Natural killer cell (primary cell): ENCODE results near the gene RUNX1. TPM values are rescaled to one million over a fixed set of nuclear protein-coding genes. Genes with fewer than 3 reads are reported as not detected.

Source experiments
- ATAC-seq, 3 donors: fragments of 150-1000 bp in 2 of 3; fragments of 200-7000 bp in 1 of 3; cut with Tn5 transposase; 1 replicate in 1 of 3; 2 replicates in 2 of 3; pipeline ENCODE4 v1.10.0; 2021; ENCODE audit warnings: mild to moderate bottlenecking in 2 of 3, moderate library complexity in 2 of 3
- DNase-seq, 2 donors: peaks; one replicate each; pipeline versions ENCODE4 v3.0.0 to v3.0.0-alpha.2; 2013 to 2021; ENCODE audit warnings: mixed read lengths in 1 of 2
- H3K27ac ChIP-seq: one replicate; pipeline ENCODE4 v1.5.1; 2013; ENCODE audit warnings: mild to moderate bottlenecking, low read length
- H3K27me3 ChIP-seq: one replicate; pipeline ENCODE4 v1.6.1; 2013; ENCODE audit warnings: low read length; ENCODE audit not compliant: control insufficient read depth, insufficient read depth
- H3K36me3 ChIP-seq: one replicate; pipeline ENCODE4 v1.6.1; 2013; ENCODE audit warnings: low read length; ENCODE audit not compliant: control insufficient read depth, insufficient read depth
- H3K4me1 ChIP-seq: one replicate; pipeline ENCODE4 v1.6.1; 2013; ENCODE audit warnings: low read length; ENCODE audit not compliant: control insufficient read depth, insufficient read depth
- H3K4me3 ChIP-seq: one replicate; pipeline ENCODE4 v1.5.1; 2013; ENCODE audit warnings: low read length
- H3K9me3 ChIP-seq: one replicate; pipeline ENCODE4 v1.6.1; 2013; ENCODE audit warnings: low read length; ENCODE audit not compliant: control insufficient read depth, insufficient read depth
- H3K27ac Mint-ChIP-seq, 2 donors: one replicate each; pipeline ENCODE4 v1.8.0; 2022; ENCODE audit warnings: mild to moderate bottlenecking in 2 of 2, mixed read lengths in 2 of 2, moderate library complexity in 1 of 2
- H3K27me3 Mint-ChIP-seq, 2 donors: one replicate each; pipeline ENCODE4 v1.8.0; 2022; ENCODE audit warnings: low read depth in 2 of 2, mixed read lengths in 2 of 2
- H3K36me3 Mint-ChIP-seq: one replicate; pipeline ENCODE4 v1.8.0; 2022; ENCODE audit warnings: mixed read lengths
- H3K4me1 Mint-ChIP-seq, 2 donors: one replicate each; pipeline ENCODE4 v1.8.0; 2022; ENCODE audit warnings: mixed read lengths in 2 of 2
- H3K4me3 Mint-ChIP-seq: one replicate; pipeline ENCODE4 v1.8.0; 2022; ENCODE audit warnings: mild to moderate bottlenecking, moderate library complexity, mixed read lengths
- H3K9me3 Mint-ChIP-seq, 2 donors: one replicate each; pipeline ENCODE4 v1.8.0; 2022; ENCODE audit warnings: mixed read lengths in 2 of 2
- WGBS: methylation state at CpG from one replicate; pipeline ENCODE4 v1.1.7; 2013; ENCODE audit warnings: missing lambda C conversion rate; ENCODE audit not compliant: insufficient coverage; 5-methylcytosine and 5-hydroxymethylcytosine counted together
- intact Hi-C: fragments of 100-400 bp; cut with micrococcal nuclease; formaldehyde crosslinking; loops from one replicate; pipeline ENCODE4 v1.14.2; 2022
- total RNA-seq, 4 donors: library from RNA; stranded (reverse); fragments of 120-200 nt in 1 of 4; gene quantifications; one replicate each; pipeline versions ENCODE4 v1.2.3 to v1.2.4, GENCODE V29; 2013 to 2022
- TF ChIP-seq, protein P1 (sequence below): fragments of 200-600 bp; IDR thresholded peaks from one replicate; pipeline ENCODE4 v1.8.0; 2022; ENCODE audit warnings: antibody characterized with exemption

The RUNX1 gene
- total RNA-seq, 3 donors from 2014 or later (not counting 1 experiment from before 2014, with no cell fraction given) = 62.1 to 171 (median 98.2) TPM

DNA sequence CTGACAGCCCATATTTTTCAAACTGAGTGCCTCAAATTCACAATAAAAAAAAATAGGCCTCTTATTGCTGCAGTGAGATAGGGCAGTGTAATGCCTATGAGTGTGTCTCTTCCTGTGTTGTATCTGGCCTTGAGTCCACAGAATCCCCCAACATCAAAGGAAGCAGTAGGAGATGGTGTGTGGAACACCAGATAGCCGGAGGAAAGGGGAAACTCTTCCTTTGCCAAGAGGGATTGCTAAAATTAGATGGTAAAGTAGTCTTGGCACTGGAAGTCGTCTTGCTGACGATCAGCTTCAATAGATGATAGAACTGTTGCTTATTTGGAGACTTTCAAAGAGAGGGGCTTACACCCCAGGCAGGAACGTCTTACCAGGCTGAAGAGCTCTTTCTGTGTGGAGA, 51.8 kb downstream of the RUNX1 start:
- ATAC-seq = no peak
- Mint-ChIP-seq H3K27ac (peak overlapping the region; percentile 57 to 78), H3K9me3 (no peaks in the 10 kb centered on the region), H3K4me3 (peak overlapping the region; percentile 8), H3K36me3 (no peaks in the 10 kb centered on the region), H3K27me3 (no peaks in the 10 kb centered on the region), H3K4me1 (peaks cover 64 to 71% of the 10 kb centered on the region in 2 donors)
- intact Hi-C loops = no loop called here
- TF ChIP-seq, protein P1, sequence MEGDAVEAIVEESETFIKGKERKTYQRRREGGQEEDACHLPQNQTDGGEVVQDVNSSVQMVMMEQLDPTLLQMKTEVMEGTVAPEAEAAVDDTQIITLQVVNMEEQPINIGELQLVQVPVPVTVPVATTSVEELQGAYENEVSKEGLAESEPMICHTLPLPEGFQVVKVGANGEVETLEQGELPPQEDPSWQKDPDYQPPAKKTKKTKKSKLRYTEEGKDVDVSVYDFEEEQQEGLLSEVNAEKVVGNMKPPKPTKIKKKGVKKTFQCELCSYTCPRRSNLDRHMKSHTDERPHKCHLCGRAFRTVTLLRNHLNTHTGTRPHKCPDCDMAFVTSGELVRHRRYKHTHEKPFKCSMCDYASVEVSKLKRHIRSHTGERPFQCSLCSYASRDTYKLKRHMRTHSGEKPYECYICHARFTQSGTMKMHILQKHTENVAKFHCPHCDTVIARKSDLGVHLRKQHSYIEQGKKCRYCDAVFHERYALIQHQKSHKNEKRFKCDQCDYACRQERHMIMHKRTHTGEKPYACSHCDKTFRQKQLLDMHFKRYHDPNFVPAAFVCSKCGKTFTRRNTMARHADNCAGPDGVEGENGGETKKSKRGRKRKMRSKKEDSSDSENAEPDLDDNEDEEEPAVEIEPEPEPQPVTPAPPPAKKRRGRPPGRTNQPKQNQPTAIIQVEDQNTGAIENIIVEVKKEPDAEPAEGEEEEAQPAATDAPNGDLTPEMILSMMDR = no peak
- Histone ChIP-seq H3K9me3 (no peaks in the 10 kb centered on the region), H3K4me3 (no peak overlapping the region), H3K36me3 (peaks cover 2% of the 10 kb centered on the region), H3K27me3 (no peaks in the 10 kb centered on the region), H3K27ac (no peak overlapping the region), H3K4me1 (peaks cover 44% of the 10 kb centered on the region)
- DNase-seq = no peak
- WGBS = 72% methylated on average over 4 of the region's 4 CpGs

DNA sequence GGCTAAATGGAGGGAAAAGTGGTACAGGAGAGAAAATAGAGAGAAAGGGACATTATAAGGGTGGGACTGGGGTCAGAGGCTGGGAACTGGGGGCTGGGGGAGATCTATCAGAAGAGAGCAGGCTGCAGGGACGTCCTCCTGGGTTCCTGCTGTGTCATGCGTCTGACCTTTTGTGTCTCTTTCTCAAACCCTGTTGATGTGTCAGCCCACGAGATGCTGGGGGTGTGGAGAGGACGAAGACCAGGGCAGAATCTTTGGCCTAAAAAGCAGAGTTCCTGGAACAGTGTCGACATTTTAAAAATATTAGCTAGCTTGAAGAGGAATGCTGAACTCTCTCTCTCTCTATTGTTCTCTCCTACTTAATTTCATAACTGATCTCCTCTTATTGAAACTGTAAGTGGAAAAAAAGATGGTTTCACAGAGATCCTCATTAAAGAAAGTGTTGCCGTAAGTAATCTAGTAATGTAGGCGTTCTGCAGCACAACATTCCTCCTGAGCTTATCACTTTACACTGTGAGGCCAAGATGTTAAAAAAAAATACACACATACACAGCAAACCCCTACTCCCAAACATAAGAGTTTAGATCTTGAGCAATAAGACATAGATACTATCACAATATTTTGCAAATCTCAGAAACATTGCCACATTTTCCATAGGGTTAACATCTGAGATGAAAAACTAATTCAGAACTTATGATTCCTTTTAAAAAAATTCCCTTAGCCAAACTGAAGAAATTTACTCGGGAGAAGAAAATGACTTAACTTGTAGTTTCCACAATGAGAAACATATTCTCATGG, 52.6 kb downstream of the RUNX1 start:
- Mint-ChIP-seq H3K4me3 (peak overlapping the region; percentile 38), H3K27ac (peak overlapping the region; percentile 57 to 78), H3K27me3 (no peaks in the 10 kb centered on the region), H3K36me3 (no peaks in the 10 kb centered on the region), H3K9me3 (no peaks in the 10 kb centered on the region), H3K4me1 (peaks cover 63 to 70% of the 10 kb centered on the region in 2 donors)
- WGBS = 43% methylated on average over 4 of the region's 8 CpGs
- TF ChIP-seq, protein P1 = no peak
- Histone ChIP-seq H3K27ac (no peak overlapping the region), H3K4me1 (peaks cover 44% of the 10 kb centered on the region), H3K9me3 (no peaks in the 10 kb centered on the region), H3K36me3 (peaks cover 2% of the 10 kb centered on the region), H3K27me3 (no peaks in the 10 kb centered on the region), H3K4me3 (no peak overlapping the region)
- no peak for DNase-seq
- ATAC-seq = peak in 2 of 3 donors; percentile 46 to 57
- intact Hi-C loops = no loop called here

DNA sequence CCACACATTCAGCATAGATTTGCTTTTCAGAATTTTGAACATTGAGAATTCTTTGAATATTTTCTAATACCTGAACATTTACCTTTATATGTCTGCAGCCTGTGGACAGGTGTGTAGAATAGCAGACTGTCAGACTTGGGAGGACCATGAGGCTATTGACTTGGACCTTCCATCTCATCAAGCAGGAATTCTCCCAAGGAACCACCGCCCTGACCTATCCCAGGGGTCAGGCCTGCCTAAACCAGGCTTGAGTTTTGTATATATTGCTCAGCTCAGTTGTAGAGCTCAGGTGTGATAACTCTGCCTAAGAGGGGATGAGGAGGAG, 53.2 kb downstream of the RUNX1 start:
- H3K9me3 ChIP-seq = no peaks in the 10 kb centered on the region
- H3K27ac Mint-ChIP-seq = peak overlapping the region; percentile 57 to 78
- no peaks in the 10 kb centered on the region for H3K9me3 Mint-ChIP-seq
- no peaks in the 10 kb centered on the region for H3K36me3 Mint-ChIP-seq
- peaks cover 63 to 71% of the 10 kb centered on the region in 2 donors for H3K4me1 Mint-ChIP-seq
- no peaks in the 10 kb centered on the region for H3K27me3 Mint-ChIP-seq
- no peaks in the 10 kb centered on the region for H3K27me3 ChIP-seq
- H3K27ac ChIP-seq = no peak overlapping the region
- ATAC-seq (peak in 1 of 3 donors; percentile 8), DNase-seq (no peak)
- TF ChIP-seq, protein P1 = no peak
- H3K4me3 ChIP-seq = no peak overlapping the region
- intact Hi-C loops = no loop called here
- 100% methylated on average over 1 of the region's 1 CpG for WGBS
- peak overlapping the region; percentile 52 for H3K4me3 Mint-ChIP-seq
- H3K4me1 ChIP-seq = peaks cover 47% of the 10 kb centered on the region
- peaks cover 2% of the 10 kb centered on the region for H3K36me3 ChIP-seq
